GM10248 (cell line): ENCODE measurements around the gene CEP131.

ENCODE experiments used
- CTCF ChIA-PET: fragments of 300-600 bp; sonication (Branson Sonifier 250); formaldehyde crosslinking; extraction: SDS; loops from one replicate; lab custom pipeline; 2021; ENCODE audit warnings: antibody characterized with exemption; lab: Yijun Ruan, JAX
- POLR2A ChIA-PET: fragments of 350-650 bp; sonication (Branson Sonifier 250); formaldehyde crosslinking; extraction: SDS; loops from one replicate; lab custom pipeline; 2020; ENCODE audit warnings: antibody characterized with exemption; lab: Yijun Ruan, JAX
- DNase-seq: peaks from one replicate; pipeline ENCODE4 v3.0.0; 2012; ENCODE audit errors: extremely low spot score
- CTCF ChIP-seq: IDR thresholded peaks from 2 replicates; pipeline ENCODE4 v1.5.1; 2012; ENCODE audit warnings: mild to moderate bottlenecking, low read depth; ENCODE audit errors: extremely low read depth, missing control alignments, control extremely low read depth

CEP131 gene

GRCh38 chr17:81252326-81252986 lies 29.7 kb upstream of the CEP131 start:
- no peak for TF ChIP-seq CTCF
- POLR2A ChIA-PET, result no interaction called here
- no peak for DNase-seq
- CTCF ChIA-PET, result interaction anchor here (0.7 to 3.4 kb wide), 17 partner anchors 7 to 349 kb away, joined by 3 to 41 read pairs (median 3); partner anchors contain the start of genes NDUFAF8, SLC38A10 and TEPSIN

GRCh38 chr17:81251709-81252301 lies 29.0 kb upstream of the CEP131 start:
- POLR2A ChIA-PET, result no interaction called here

GRCh38 chr17:81251094-81251708 lies 28.4 kb upstream of the CEP131 start:
- no peak for TF ChIP-seq CTCF
- no peak for DNase-seq
- POLR2A ChIA-PET, result no interaction called here
- CTCF ChIA-PET, result interaction anchor here (1.2 to 2.1 kb wide), 2 partner anchors 234 to 287 kb away, joined by 5 to 11 read pairs; no protein-coding TSS in a partner anchor

More at GRCh38 chr17:81251709-81252301, 29.0 kb upstream of the CEP131 start:
- CTCF ChIA-PET, result interaction anchor here (1.2 to 2.1 kb wide), 2 partner anchors 233 to 287 kb away, joined by 5 to 11 read pairs; no protein-coding TSS in a partner anchor
- no peak for DNase-seq
- TF ChIP-seq CTCF, result no peak

GRCh38 chr17:81250286-81251093 lies 27.7 kb upstream of the CEP131 start:
- POLR2A ChIA-PET, result no interaction called here
- no peak for DNase-seq
- TF ChIP-seq CTCF, result no peak
- CTCF ChIA-PET, result interaction anchor here (1.2 to 2.1 kb wide), 2 partner anchors 234 to 288 kb away, joined by 5 to 11 read pairs; no protein-coding TSS in a partner anchor

GRCh38 chr17:81249223-81250040 lies 26.7 kb upstream of the CEP131 start:
- TF ChIP-seq CTCF, result no peak
- no peak for DNase-seq
- ChIA-PET POLR2A (no interaction called here), CTCF (no interaction called here)
